GM12892 (cell line): ENCODE results near the gene RBM26.

ENCODE experiments used
- POLR2A ChIP-seq: IDR thresholded peaks from 2 replicates; pipeline ENCODE4 v1.6.1; 2011; ENCODE audit warnings: low read depth, low read length, control low read depth
- TAF1 ChIP-seq: IDR thresholded peaks from 2 replicates; pipeline ENCODE4 v1.6.1; 2011; ENCODE audit warnings: low read depth, mild to moderate bottlenecking, control low read depth, low read length, borderline replicate concordance

- TF ChIP-seq TAF1 (no peak), POLR2A (no peak)
These were observed 20.4 kb downstream of the RBM26 start for GRCh38 chr13:79385694-79386093.
